Naive thymus-derived CD4-positive, alpha-beta T cell (primary cell): Measurements from ENCODE around the gene PLBD2. TPM values are rescaled to one million over a fixed set of nuclear protein-coding genes. Genes with fewer than 3 reads are reported as not detected.
"Not testable (repeated sequence)": the region's sequence is repeated elsewhere in the genome, so short reads cannot be mapped to it uniquely, and the experiment has no call there.

Experiments
- ATAC-seq: fragments of 150-1000 bp; cut with Tn5 transposase; 2 replicates; pipeline ENCODE4 v1.10.0; 2021; ENCODE audit warnings: mild to moderate bottlenecking, moderate library complexity
- CTCF ChIA-PET: fragments of 350-600 bp; sonication (Branson Sonifier 250); formaldehyde crosslinking; loops from one replicate; lab custom pipeline; 2021; ENCODE audit warnings: antibody characterized with exemption; lab: Charles Lee
- POLR2A ChIA-PET: fragments of 350-600 bp; sonication (Branson Sonifier 250); formaldehyde crosslinking; loops from one replicate; lab custom pipeline; 2021; ENCODE audit warnings: antibody characterized with exemption, inconsistent platforms; lab: Charles Lee
- DNase-seq, 9 donors: peaks; one replicate each; pipeline versions ENCODE4 v3.0.0 to v3.0.0-alpha.2; 2020 to 2022; ENCODE audit warnings: mixed read lengths in 1 of 9
- H3K27ac ChIP-seq: one replicate; pipeline ENCODE4 v1.7.0; 2013; ENCODE audit warnings: mild to moderate bottlenecking, low read depth, low read length, moderate library complexity
- H3K27me3 ChIP-seq, 2 donors: one replicate each; pipeline ENCODE4 v1.7.0; 2013; ENCODE audit warnings: low read length in 2 of 2, mild to moderate bottlenecking in 2 of 2, moderate library complexity in 2 of 2; ENCODE audit not compliant: control insufficient read depth in 2 of 2, insufficient read depth in 2 of 2
- H3K36me3 ChIP-seq, 3 experiments: 1 replicate in 2 of 3; 2 replicates in 1 of 3; pipeline ENCODE4 v1.7.0; 2013; ENCODE audit warnings: low read length in 3 of 3, mild to moderate bottlenecking in 3 of 3, moderate library complexity in 1 of 3; ENCODE audit not compliant: insufficient read depth in 3 of 3, control insufficient read depth in 2 of 3
- H3K4me1 ChIP-seq, 2 donors: one replicate each; pipeline ENCODE4 v1.7.0; 2013; ENCODE audit warnings: low read length in 2 of 2, mild to moderate bottlenecking in 2 of 2, moderate library complexity in 1 of 2; ENCODE audit not compliant: control insufficient read depth in 2 of 2, insufficient read depth in 2 of 2
- H3K4me3 ChIP-seq: 2 replicates; pipeline ENCODE4 v1.7.0; 2013; ENCODE audit warnings: mild to moderate bottlenecking, low read length
- H3K9me3 ChIP-seq, 3 experiments: 1 replicate in 2 of 3; 2 replicates in 1 of 3; pipeline ENCODE4 v1.7.0; 2013; ENCODE audit warnings: low read length in 3 of 3; ENCODE audit not compliant: control insufficient read depth in 2 of 3
- H3K27ac Mint-ChIP-seq, 9 donors: one replicate each; pipeline ENCODE4 v1.8.0; 2020 to 2022; ENCODE audit warnings: mixed read lengths in 9 of 9, mild to moderate bottlenecking in 8 of 9, moderate library complexity in 5 of 9, inconsistent platforms in 2 of 9
- H3K27me3 Mint-ChIP-seq, 5 donors: one replicate each; pipeline ENCODE4 v1.8.0; 2021 to 2022; ENCODE audit warnings: mixed read lengths in 5 of 5, mild to moderate bottlenecking in 1 of 5
- H3K36me3 Mint-ChIP-seq, 5 donors: one replicate each; pipeline ENCODE4 v1.8.0; 2020 to 2022; ENCODE audit warnings: mixed read lengths in 5 of 5, mild to moderate bottlenecking in 3 of 5, inconsistent platforms in 1 of 5
- H3K4me1 Mint-ChIP-seq, 7 donors: one replicate each; pipeline ENCODE4 v1.8.0; 2020 to 2022; ENCODE audit warnings: mixed read lengths in 7 of 7, mild to moderate bottlenecking in 3 of 7, inconsistent platforms in 1 of 7
- H3K4me3 Mint-ChIP-seq, 10 donors: one replicate each; pipeline ENCODE4 v1.8.0; 2020 to 2022; ENCODE audit warnings: mild to moderate bottlenecking in 10 of 10, mixed read lengths in 10 of 10, moderate library complexity in 6 of 10, inconsistent platforms in 2 of 10
- H3K9me3 Mint-ChIP-seq, 11 donors: one replicate each; pipeline ENCODE4 v1.8.0; 2020 to 2022; ENCODE audit warnings: mixed read lengths in 11 of 11, mild to moderate bottlenecking in 4 of 11, inconsistent platforms in 1 of 11, moderate library complexity in 1 of 11
- intact Hi-C, 2 donors: fragments of 100-400 bp; cut with micrococcal nuclease; formaldehyde crosslinking; loops; one replicate each; pipeline ENCODE4 v1.15.1; 2023
- polyA plus RNA-seq, 2 donors: library from polyadenylated mRNA; unstranded; fragments of 300-500 nt; fragmentation: Illumina TruSeq; gene quantifications; one replicate each; pipeline ENCODE4 v1.2.3, GENCODE V29; 2021
- total RNA-seq, 6 experiments: library from RNA in 5 of 6; stranded (reverse) in 5 of 6; gene quantifications; 1 replicate in 5 of 6; 2 replicates in 1 of 6; pipeline ENCODE4 v1.2.3 and lab custom pipeline; 2021 to 2026

The PLBD2 gene
- total and polyA plus RNA-seq, 7 experiments from 2014 or later: 7.8 to 25.4 (median 13.3) TPM

DNA sequence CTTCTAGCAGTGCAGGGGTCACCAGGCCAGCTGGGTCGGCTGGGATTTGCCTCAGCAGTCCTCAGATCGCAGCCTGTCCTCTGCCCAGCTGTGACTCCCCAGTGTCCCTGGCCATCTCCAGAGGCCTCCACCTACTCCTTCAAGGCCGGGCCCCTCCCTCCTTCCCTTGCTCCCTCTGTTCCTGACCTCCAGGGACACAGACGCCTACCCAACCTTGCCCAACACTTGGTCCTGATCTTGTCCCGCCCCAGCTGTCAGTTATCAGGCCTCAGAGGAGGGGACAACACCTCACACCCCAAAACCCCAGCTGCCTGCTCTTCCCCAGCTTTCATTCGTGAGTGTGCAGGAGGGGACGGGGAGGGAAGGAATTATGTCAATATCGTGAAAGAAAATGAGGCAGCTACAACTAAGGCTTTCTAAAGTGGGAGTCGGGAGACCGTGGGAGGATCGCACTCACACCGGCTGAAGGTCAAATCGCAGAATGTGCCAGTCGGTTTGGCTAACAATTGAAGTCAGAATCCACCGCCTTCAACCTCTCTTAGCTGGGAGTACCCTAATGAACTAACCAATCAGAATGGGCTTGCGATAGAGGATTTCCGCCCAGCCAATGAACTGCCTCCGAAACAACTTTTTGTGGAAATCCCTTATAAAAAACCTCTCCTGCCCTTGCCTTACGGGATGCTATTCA is 9.4 kb upstream of the PLBD2 start:
- peaks cover 0 to 2% (median 0%) of the 10 kb centered on the region in 11 donors for H3K9me3 Mint-ChIP-seq
- intact Hi-C loops: no loop called here
- no peaks in the 10 kb centered on the region for H3K4me1 ChIP-seq
- DNase-seq (no peak), ATAC-seq (no peak)
- peaks cover 0 to 20% (median 7%) of the 10 kb centered on the region in 5 donors for H3K27me3 Mint-ChIP-seq
- H3K36me3 Mint-ChIP-seq: no peaks in the 10 kb centered on the region
- CTCF ChIA-PET: no interaction called here
- H3K4me1 Mint-ChIP-seq: peaks cover 0 to 8% (median 4%) of the 10 kb centered on the region in 7 donors
- H3K9me3 ChIP-seq: no peaks in the 10 kb centered on the region
- H3K4me3 ChIP-seq: no peak overlapping the region
- POLR2A ChIA-PET: no interaction called here
- H3K36me3 ChIP-seq: no peaks in the 10 kb centered on the region
- peak overlapping the region in 1 of 10 donors; percentile 31 for H3K4me3 Mint-ChIP-seq
- no peaks in the 10 kb centered on the region for H3K27me3 ChIP-seq
- H3K27ac Mint-ChIP-seq: no peak overlapping the region
- no peak overlapping the region for H3K27ac ChIP-seq

DNA sequence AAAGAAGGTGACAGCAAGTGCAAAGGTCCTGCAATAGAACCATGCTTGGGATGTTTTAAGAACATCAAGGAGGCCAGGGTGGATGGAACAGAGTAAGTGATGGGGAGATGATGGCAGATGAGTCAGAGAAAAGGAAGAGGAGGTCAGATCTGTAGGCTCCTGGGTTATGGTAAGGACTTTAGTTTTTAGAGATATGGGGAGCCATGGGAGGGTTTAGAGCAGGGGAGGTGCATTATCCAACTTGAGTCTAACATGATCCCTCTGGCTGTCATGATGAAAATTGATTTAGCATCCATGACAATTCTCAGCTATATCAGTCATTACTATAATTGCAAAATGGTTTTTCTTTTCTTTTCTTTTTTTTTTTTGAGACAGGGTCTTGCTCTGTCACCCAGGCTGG is 7.3 kb upstream of the PLBD2 start:
- Histone ChIP-seq H3K4me3 (no peak overlapping the region), H3K9me3 (no peaks in the 10 kb centered on the region), H3K27ac (no peak overlapping the region), H3K4me1 (no peaks in the 10 kb centered on the region), H3K36me3 (no peaks in the 10 kb centered on the region), H3K27me3 (no peaks in the 10 kb centered on the region)
- H3K9me3 Mint-ChIP-seq: peaks cover 0 to 2% (median 0%) of the 10 kb centered on the region in 11 donors
- H3K27ac Mint-ChIP-seq: no peak overlapping the region
- DNase-seq: no peak
- ATAC-seq: no peak
- intact Hi-C loops: no loop called here
- H3K36me3 Mint-ChIP-seq: no peaks in the 10 kb centered on the region
- H3K4me3 Mint-ChIP-seq: no peak overlapping the region
- H3K27me3 Mint-ChIP-seq: peaks cover 0 to 20% (median 7%) of the 10 kb centered on the region in 5 donors
- ChIA-PET CTCF (interaction anchor here (0.9 kb wide), 1 partner anchor 47 kb away, joined by 3 read pairs; no protein-coding TSS in a partner anchor), POLR2A (no interaction called here)
- peaks cover 0 to 8% (median 4%) of the 10 kb centered on the region in 7 donors for H3K4me1 Mint-ChIP-seq

DNA sequence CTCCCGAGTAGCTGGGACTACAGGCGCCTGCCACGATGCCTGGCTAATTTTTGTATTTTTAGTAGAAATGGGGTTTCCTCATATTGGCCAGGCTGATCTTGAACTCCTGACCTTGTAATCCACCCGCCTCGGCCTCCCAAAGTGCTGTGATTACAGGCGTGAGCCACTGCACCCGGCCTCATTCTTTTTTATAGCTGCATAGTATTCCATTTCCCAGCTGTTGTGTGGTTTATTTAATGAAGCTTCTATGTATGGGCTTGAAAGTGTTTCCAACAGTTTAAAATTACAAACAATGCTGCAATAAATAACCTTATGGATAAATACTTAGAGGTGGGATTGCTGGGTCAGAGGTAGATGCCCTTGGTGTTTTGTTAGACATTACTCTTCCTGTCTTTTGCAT is 4.2 kb upstream of the PLBD2 start:
- H3K27me3 ChIP-seq, H3K9me3 ChIP-seq, H3K27ac Mint-ChIP-seq, H3K9me3 Mint-ChIP-seq, CTCF ChIA-PET, POLR2A ChIA-PET, H3K4me3 Mint-ChIP-seq, H3K36me3 ChIP-seq, H3K36me3 Mint-ChIP-seq, H3K4me3 ChIP-seq, intact Hi-C loops, H3K27ac ChIP-seq, ATAC-seq, DNase-seq, H3K4me1 ChIP-seq: not testable (repeated sequence)
- peaks cover 2 to 16% (median 8%) of the 10 kb centered on the region in 7 donors for H3K4me1 Mint-ChIP-seq
- H3K27me3 Mint-ChIP-seq: peaks cover 0 to 14% (median 3%) of the 10 kb centered on the region in 5 donors

DNA sequence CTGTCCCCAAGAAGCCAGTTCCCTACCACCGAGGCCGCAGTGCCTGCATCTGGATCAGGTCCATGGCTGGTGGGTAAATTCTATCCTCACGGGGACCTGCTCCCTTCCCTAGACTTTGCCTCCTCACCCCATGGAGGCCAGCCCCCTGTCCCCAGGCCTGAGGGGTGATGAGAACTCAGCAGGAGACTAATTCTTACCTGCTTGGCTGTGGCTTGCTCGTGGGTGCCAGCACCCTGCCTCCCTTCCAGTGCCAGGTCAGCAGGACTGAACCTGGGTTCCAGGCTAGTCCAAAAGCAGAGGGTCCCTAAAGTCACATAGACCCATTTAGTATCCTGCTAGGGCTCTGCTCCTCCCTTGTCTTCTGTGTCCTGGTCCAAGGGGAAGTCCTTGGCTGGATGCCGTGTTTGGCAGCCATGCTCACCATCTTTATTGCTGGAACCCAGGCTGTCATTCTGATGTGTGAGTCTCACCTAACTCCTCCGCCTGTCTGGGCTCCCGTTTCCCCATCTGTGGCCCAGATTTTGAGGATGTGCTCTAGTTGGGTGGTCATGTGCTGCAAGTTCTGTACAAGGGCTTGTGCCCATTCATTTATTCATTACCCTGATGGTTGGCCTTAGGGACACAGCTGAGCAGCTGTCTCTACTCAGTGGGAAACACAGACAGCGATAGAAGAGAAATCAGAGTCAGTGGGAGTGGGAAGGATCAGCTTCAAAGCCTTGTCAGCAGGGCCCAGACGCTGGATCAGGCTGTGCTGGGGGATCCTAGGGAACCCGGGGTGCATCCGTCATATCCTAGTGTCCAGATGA is 949 bp downstream of the PLBD2 start:
- Mint-ChIP-seq H3K27me3 (no peaks in the 10 kb centered on the region), H3K27ac (peak overlapping the region; percentile 43 to 93 (median 87)), H3K4me1 (peaks cover 13 to 25% (median 19%) of the 10 kb centered on the region in 7 donors), H3K4me3 (peak overlapping the region; percentile 74 to 92 (median 86)), H3K9me3 (peaks cover 0 to 2% (median 0%) of the 10 kb centered on the region in 11 donors), H3K36me3 (peaks cover 1 to 6% (median 3%) of the 10 kb centered on the region in 5 donors)
- POLR2A ChIA-PET: interaction anchor here (1.0 to 2.3 kb wide), 2 partner anchors 25 to 137 kb away, joined by 3 to 5 read pairs; partner anchors contain the start of gene SLC8B1
- peak overlapping the region; percentile 82 for H3K4me3 ChIP-seq
- H3K4me1 ChIP-seq: peaks cover 0 to 5% of the 10 kb centered on the region in 2 donors
- ATAC-seq: no peak
- H3K27me3 ChIP-seq: no peaks in the 10 kb centered on the region
- H3K36me3 ChIP-seq: no peaks in the 10 kb centered on the region
- CTCF ChIA-PET: no interaction called here
- peak in 2 of 9 donors; percentile 4 to 24 for DNase-seq
- no peaks in the 10 kb centered on the region for H3K9me3 ChIP-seq
- peak overlapping the region; percentile 80 for H3K27ac ChIP-seq
- intact Hi-C loops: loop anchor here (2.0 to 5.0 kb wide), 2 partner anchors 152 to 607 kb away; partner anchors contain the start of gene RBM19 (in 1 of the 2)

DNA sequence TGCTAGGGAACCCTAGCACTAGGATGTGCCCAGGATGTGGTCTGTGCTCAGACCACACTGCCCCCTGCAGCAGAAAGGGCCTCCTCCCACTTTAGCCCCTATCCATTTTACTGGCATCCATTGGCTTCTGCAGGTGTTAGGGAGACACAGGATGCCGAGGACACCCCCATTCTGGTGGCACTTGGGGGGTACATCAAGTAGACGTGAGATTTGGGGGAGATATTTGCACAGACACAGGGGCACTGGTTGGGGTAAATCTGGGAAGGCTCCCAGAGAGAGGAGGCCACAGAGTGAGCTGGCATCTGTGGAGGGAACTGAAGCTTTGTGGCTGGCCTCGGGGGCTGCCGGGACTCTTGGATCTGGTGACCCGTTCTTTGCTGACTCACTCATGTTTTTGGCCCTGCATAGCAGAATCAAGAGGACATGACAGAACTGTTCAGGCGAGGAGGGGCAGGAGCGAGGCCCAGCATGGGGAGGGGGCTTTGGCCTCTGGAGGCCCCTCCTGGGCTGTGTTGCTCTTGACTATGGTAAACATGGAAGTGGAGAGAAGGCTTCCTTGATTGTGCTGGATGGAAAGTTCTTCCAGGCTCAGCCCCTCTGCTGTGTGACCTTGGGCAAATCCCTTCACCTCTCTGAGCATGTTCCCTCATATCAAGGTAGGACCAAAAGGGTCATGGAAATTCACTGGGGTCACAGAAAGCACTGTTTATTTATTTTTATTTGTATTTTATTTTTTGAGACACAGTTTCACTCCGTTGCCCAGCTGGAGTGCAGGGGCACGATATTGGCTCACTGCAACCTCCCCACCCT is 1.8 kb downstream of the PLBD2 start:
- ChIA-PET POLR2A (interaction anchor here (1.0 kb wide), 1 partner anchor 25 kb away, joined by 3 read pairs; the partner anchor contains the start of gene SLC8B1), CTCF (no interaction called here)
- H3K27ac Mint-ChIP-seq: peak overlapping the region in 7 of 9 donors; percentile 63 to 92 (median 82)
- Histone ChIP-seq H3K9me3 (no peaks in the 10 kb centered on the region), H3K4me1 (peaks cover 0 to 5% of the 10 kb centered on the region in 2 donors), H3K4me3 (no peak overlapping the region), H3K27me3 (no peaks in the 10 kb centered on the region), H3K27ac (peak overlapping the region; percentile 80), H3K36me3 (no peaks in the 10 kb centered on the region)
- peaks cover 13 to 25% (median 23%) of the 10 kb centered on the region in 7 donors for H3K4me1 Mint-ChIP-seq
- peaks cover 1 to 14% (median 10%) of the 10 kb centered on the region in 5 donors for H3K36me3 Mint-ChIP-seq
- intact Hi-C loops: loop anchor here (2.0 to 5.0 kb wide), 2 partner anchors 153 to 607 kb away; partner anchors contain the start of gene RBM19 (in 1 of the 2)
- no peaks in the 10 kb centered on the region for H3K27me3 Mint-ChIP-seq
- H3K4me3 Mint-ChIP-seq: peak overlapping the region in 9 of 10 donors; percentile 43 to 92 (median 86)
- peaks cover 0 to 2% (median 0%) of the 10 kb centered on the region in 11 donors for H3K9me3 Mint-ChIP-seq
- no peak for ATAC-seq
- no peak for DNase-seq
